Esophagus muscularis mucosa (tissue), 4 donors: Measurements from ENCODE around the gene PRSS1.

Experiments used
- EP300 ChIP-seq: sonication (generic); formaldehyde crosslinking; IDR thresholded peaks from one replicate; pipeline ENCODE4 v1.6.1; 2017; ENCODE audit warnings: antibody characterized with exemption
- POLR2A ChIP-seq: fragments of 450-650 bp; IDR thresholded peaks from one replicate; pipeline ENCODE4 v1.6.1; 2017; ENCODE audit warnings: antibody characterized with exemption, moderate library complexity, mild to moderate bottlenecking, low read depth
- POLR2AphosphoS5 ChIP-seq, 2 donors: sonication (generic); formaldehyde crosslinking; IDR thresholded peaks; one replicate each; pipeline ENCODE4 v1.6.1; 2017; ENCODE audit warnings: antibody characterized with exemption in 2 of 2
- TF ChIP-seq, protein P1 (sequence below), 3 experiments: fragments of 200-600 bp in 2 of 3; fragments of 450-650 bp in 1 of 3; sonication (generic) in 2 of 3; IDR thresholded peaks; one replicate each; pipeline ENCODE4 v1.5.1; 2017 to 2019; ENCODE audit warnings: antibody characterized with exemption in 3 of 3, mild to moderate bottlenecking in 2 of 3, moderate library complexity in 1 of 3

DNA sequence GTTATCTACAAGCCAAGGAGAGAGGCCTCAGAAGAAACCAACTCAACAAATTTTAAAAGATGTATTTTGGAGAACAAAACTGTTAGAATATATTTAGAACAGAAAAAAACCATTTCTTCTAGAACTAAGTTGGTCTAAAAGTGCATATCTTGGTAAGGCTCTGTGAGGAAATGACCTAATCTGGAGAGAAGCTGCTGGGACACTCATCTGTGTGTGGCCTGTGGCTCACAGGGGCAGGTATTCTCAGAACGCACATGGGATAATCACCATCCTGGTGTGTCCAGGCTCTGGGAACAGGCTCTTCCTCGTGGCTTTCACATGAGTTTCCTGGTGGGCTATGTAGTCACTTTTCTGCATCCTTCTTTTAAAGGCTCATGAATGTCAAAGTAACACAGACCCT lies 38.1 kb upstream of the PRSS1 start:
- TF ChIP-seq POLR2A (no peak), POLR2AphosphoS5 (IDR thresholded peaks at IDR 0.05) (no peak), EP300 (no peak)
- TF ChIP-seq, protein P1, sequence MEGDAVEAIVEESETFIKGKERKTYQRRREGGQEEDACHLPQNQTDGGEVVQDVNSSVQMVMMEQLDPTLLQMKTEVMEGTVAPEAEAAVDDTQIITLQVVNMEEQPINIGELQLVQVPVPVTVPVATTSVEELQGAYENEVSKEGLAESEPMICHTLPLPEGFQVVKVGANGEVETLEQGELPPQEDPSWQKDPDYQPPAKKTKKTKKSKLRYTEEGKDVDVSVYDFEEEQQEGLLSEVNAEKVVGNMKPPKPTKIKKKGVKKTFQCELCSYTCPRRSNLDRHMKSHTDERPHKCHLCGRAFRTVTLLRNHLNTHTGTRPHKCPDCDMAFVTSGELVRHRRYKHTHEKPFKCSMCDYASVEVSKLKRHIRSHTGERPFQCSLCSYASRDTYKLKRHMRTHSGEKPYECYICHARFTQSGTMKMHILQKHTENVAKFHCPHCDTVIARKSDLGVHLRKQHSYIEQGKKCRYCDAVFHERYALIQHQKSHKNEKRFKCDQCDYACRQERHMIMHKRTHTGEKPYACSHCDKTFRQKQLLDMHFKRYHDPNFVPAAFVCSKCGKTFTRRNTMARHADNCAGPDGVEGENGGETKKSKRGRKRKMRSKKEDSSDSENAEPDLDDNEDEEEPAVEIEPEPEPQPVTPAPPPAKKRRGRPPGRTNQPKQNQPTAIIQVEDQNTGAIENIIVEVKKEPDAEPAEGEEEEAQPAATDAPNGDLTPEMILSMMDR (IDR thresholded peaks at IDR 0.05), result no peak
